GM12891 (cell line): Measurements from ENCODE around the gene DCLRE1A.

ENCODE experiments used
- PAX5 ChIP-seq: IDR thresholded peaks from 2 replicates; pipeline ENCODE4 v1.6.1; 2011; ENCODE audit warnings: low read length, moderate library complexity, mild to moderate bottlenecking; ENCODE audit not compliant: insufficient read depth, severe bottlenecking
- POLR2A ChIP-seq: IDR thresholded peaks from 2 replicates; pipeline ENCODE4 v1.6.1; 2011; ENCODE audit warnings: low read depth, low read length, control low read depth
- POLR2AphosphoS5 ChIP-seq: IDR thresholded peaks from 2 replicates; pipeline ENCODE4 v1.6.1; 2011; ENCODE audit warnings: low read depth, low read length, control low read depth
- SPI1 ChIP-seq: IDR thresholded peaks from 2 replicates; pipeline ENCODE4 v1.6.1; 2011; ENCODE audit warnings: low read depth, low read length, control low read depth
- TAF1 ChIP-seq: IDR thresholded peaks from 2 replicates; pipeline ENCODE4 v1.6.1; 2011; ENCODE audit warnings: low read depth, low read length, control low read depth

GRCh38 chr10:113897693-113898618, 44.1 kb upstream of the DCLRE1A start:
- TF ChIP-seq POLR2AphosphoS5 (no peak), PAX5 (no peak), POLR2A (no peak), TAF1 (no peak), SPI1 (no peak)
